K562 (cell line): ENCODE data around the gene SRCAP. TPM values are rescaled to one million over a fixed set of nuclear protein-coding genes. Genes with fewer than 3 reads are reported as not detected.

Experiments
- CGGBP1 ChIP-seq: fragments of 250-450 bp; sonication (Bioruptor Pico); IDR thresholded peaks from 2 replicates; pipeline ENCODE4 v1.9.0; 2021; ENCODE audit warnings: mild to moderate bottlenecking
- CREM ChIP-seq: IDR thresholded peaks from 2 replicates; pipeline ENCODE4 v1.6.1; 2014; ENCODE audit warnings: antibody characterized with exemption, low read depth
- ELF2 ChIP-seq: fragments of 250-450 bp; sonication (Bioruptor Pico); IDR thresholded peaks from 2 replicates; pipeline ENCODE4 v1.5.0; 2021; ENCODE audit warnings: mild to moderate bottlenecking
- FOXJ3 ChIP-seq: sonication (generic); formaldehyde crosslinking; IDR thresholded peaks from 2 replicates; pipeline ENCODE4 v1.4.0; 2020; ENCODE audit warnings: mild to moderate bottlenecking, missing genetic modification reagents
- FOXK2 ChIP-seq, 2 experiments: fragments of 450-650 bp; IDR thresholded peaks in 1 of 2; conservative IDR thresholded peaks in 1 of 2; 2 replicates each; pipeline ENCODE4 v1.6.1; 2016; ENCODE audit warnings: low read depth in 2 of 2, mild to moderate bottlenecking in 1 of 2
- HNRNPH1 ChIP-seq: fragments of 200-400 bp; formaldehyde crosslinking; optimal IDR thresholded peaks from 2 replicates; pipeline ENCODE3; 2017; ENCODE audit warnings: low read depth, mild to moderate bottlenecking, low read length, moderate library complexity
- ILF3 ChIP-seq: fragments of 450-650 bp; IDR thresholded peaks from 2 replicates; pipeline ENCODE4 v1.6.1; 2018; ENCODE audit warnings: antibody characterized with exemption, mild to moderate bottlenecking, moderate library complexity, borderline replicate concordance
- MEF2A ChIP-seq: IDR thresholded peaks from 2 replicates; pipeline ENCODE4 v1.6.1; 2011; ENCODE audit warnings: low read depth, mild to moderate bottlenecking, low read length, moderate library complexity; ENCODE audit not compliant: control insufficient read depth
- MXI1 ChIP-seq: IDR thresholded peaks from 2 replicates; pipeline ENCODE4 v1.6.1; 2011; ENCODE audit warnings: low read depth, mild to moderate bottlenecking, improper control_type of control experiment, low read length
- NCOA1 ChIP-seq: fragments of 450-650 bp; IDR thresholded peaks from 2 replicates; pipeline ENCODE4 v1.6.1; 2016; ENCODE audit warnings: low read depth
- PML ChIP-seq: IDR thresholded peaks from 2 replicates; pipeline ENCODE4 v1.6.1; 2012; ENCODE audit warnings: low read length, inconsistent platforms
- POU5F1 ChIP-seq: fragments of 150-350 bp; IDR thresholded peaks from 2 replicates; pipeline ENCODE4 v1.6.1; 2014; ENCODE audit warnings: borderline replicate concordance, low read length, low read depth, mild to moderate bottlenecking; ENCODE audit not compliant: partially characterized antibody
- RBBP5 ChIP-seq: fragments of 200-600 bp; sonication (generic); IDR thresholded peaks from 2 replicates; pipeline ENCODE4 v1.6.1; 2012; ENCODE audit warnings: borderline replicate concordance, mild to moderate bottlenecking, low read length, control low read depth, inconsistent platforms; ENCODE audit not compliant: insufficient read depth, poor library complexity, severe bottlenecking
- TAL1 ChIP-seq: fragments of 450-650 bp; IDR thresholded peaks from 2 replicates; pipeline ENCODE4 v1.6.1; 2016; ENCODE audit warnings: mild to moderate bottlenecking
- ZBTB2 ChIP-seq: fragments of 450-650 bp; IDR thresholded peaks from 2 replicates; pipeline ENCODE4 v1.6.1; 2016; ENCODE audit warnings: antibody characterized with exemption
- ZFP1 ChIP-seq: fragments of 450-650 bp; formaldehyde crosslinking; IDR thresholded peaks from 2 replicates; pipeline ENCODE4 v1.4.0; 2020; ENCODE audit warnings: mild to moderate bottlenecking, mixed read lengths
- ZNF668 ChIP-seq: fragments of 250-450 bp; sonication (Bioruptor Pico); IDR thresholded peaks from 2 replicates; pipeline ENCODE4 v1.8.0; 2022; ENCODE audit warnings: mild to moderate bottlenecking, inconsistent platforms
- ZNF699 ChIP-seq: fragments of 250-450 bp; sonication (Bioruptor Pico); IDR thresholded peaks from 2 replicates; pipeline ENCODE4 v1.8.0; 2021; ENCODE audit warnings: mild to moderate bottlenecking, moderate library complexity; ENCODE audit not compliant: insufficient replicate concordance
- polyA plus RNA-seq, 8 experiments: library from polyadenylated mRNA; depleted of rRNA in 4 of 8; stranded (reverse) in 5 of 8; unstranded in 3 of 8; fragments of >200 nt; fragmentation: Nextera tagmentation in 2 of 8; fragmentation: Illumina TruSeq in 1 of 8; extraction: Ambion mirVana in 2 of 8; extraction: Trizol in 1 of 8; gene quantifications; 2 replicates each; pipeline versions ENCODE4 v1.2.1 to v1.2.3, GENCODE V29; 2011 to 2014; ENCODE audit warnings: inconsistent platforms in 1 of 8, missing spikeins in 1 of 8
- total RNA-seq, 7 experiments: library from RNA; depleted of rRNA in 6 of 7; stranded (reverse); fragments of >200 nt in 6 of 7; fragmentation: Illumina TruSeq in 2 of 7; extraction: Trizol in 2 of 7; gene quantifications; 2 replicates each; pipeline versions ENCODE4 v1.2.1 to v1.2.3, GENCODE V29; 2011 to 2021; ENCODE audit warnings: low replicate concordance in 1 of 7
- TF ChIP-seq, protein P1 (sequence below): IDR thresholded peaks from 3 replicates; pipeline ENCODE4 v1.6.1; 2011; ENCODE audit warnings: borderline replicate concordance, mild to moderate bottlenecking, moderate library complexity; ENCODE audit not compliant: insufficient read length; ENCODE audit errors: extremely low read depth
- TF ChIP-seq, protein P2 (sequence below): fragments of 450-650 bp; IDR thresholded peaks from 2 replicates; pipeline ENCODE4 v1.6.1; 2016
- TF ChIP-seq, protein P3 (sequence below): sonication (generic); formaldehyde crosslinking; IDR thresholded peaks from 2 replicates; pipeline ENCODE4 v1.8.1; 2023; ENCODE audit warnings: mild to moderate bottlenecking, missing genetic modification reagents

The SRCAP gene
- total and polyA plus RNA-seq, 9 of the 15 experiments (the other 6 are each of a cell fraction or from before 2014, with no cell fraction given) = 0.21 to 62.6 (median 5.8) TPM

GRCh38 chr16:30761928-30762902, 63.2 kb downstream of the SRCAP start, which contains the start of the genes CFAP119 and RNF40 (continued):
- TF ChIP-seq, protein P1, sequence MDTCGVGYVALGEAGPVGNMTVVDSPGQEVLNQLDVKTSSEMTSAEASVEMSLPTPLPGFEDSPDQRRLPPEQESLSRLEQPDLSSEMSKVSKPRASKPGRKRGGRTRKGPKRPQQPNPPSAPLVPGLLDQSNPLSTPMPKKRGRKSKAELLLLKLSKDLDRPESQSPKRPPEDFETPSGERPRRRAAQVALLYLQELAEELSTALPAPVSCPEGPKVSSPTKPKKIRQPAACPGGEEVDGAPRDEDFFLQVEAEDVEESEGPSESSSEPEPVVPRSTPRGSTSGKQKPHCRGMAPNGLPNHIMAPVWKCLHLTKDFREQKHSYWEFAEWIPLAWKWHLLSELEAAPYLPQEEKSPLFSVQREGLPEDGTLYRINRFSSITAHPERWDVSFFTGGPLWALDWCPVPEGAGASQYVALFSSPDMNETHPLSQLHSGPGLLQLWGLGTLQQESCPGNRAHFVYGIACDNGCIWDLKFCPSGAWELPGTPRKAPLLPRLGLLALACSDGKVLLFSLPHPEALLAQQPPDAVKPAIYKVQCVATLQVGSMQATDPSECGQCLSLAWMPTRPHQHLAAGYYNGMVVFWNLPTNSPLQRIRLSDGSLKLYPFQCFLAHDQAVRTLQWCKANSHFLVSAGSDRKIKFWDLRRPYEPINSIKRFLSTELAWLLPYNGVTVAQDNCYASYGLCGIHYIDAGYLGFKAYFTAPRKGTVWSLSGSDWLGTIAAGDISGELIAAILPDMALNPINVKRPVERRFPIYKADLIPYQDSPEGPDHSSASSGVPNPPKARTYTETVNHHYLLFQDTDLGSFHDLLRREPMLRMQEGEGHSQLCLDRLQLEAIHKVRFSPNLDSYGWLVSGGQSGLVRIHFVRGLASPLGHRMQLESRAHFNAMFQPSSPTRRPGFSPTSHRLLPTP = no peak
- TF ChIP-seq CREM (peak; percentile 92), ELF2 (CRISPR knock-in tag) (no peak), ZBTB2 (no peak), PML (peak; percentile 64; the same call in 1 of the 2 replicates), MEF2A (no peak), ZNF668 (CRISPR knock-in tag) (no peak), MXI1 (peak; percentile 94), NCOA1 (no peak), FOXJ3 (CRISPR knock-in tag) (no peak), ILF3 (no peak), RBBP5 (peak; percentile 80), HNRNPH1 (no peak), TAL1 (no peak), ZNF699 (no peak), ZFP1 (CRISPR knock-in tag) (no peak), FOXK2 (conservative IDR thresholded peaks at IDR 0.05 in 1 of 2, IDR thresholded peaks at IDR 0.05 in 1 of 2; ENCODE audit: low read depth in 2 of 2) (peak; percentile 52 to 59; a peak in 2 of 4 replicates), CGGBP1 (no peak), POU5F1 (no peak)
- TF ChIP-seq, protein P2, sequence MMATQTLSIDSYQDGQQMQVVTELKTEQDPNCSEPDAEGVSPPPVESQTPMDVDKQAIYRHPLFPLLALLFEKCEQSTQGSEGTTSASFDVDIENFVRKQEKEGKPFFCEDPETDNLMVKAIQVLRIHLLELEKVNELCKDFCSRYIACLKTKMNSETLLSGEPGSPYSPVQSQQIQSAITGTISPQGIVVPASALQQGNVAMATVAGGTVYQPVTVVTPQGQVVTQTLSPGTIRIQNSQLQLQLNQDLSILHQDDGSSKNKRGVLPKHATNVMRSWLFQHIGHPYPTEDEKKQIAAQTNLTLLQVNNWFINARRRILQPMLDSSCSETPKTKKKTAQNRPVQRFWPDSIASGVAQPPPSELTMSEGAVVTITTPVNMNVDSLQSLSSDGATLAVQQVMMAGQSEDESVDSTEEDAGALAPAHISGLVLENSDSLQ = peak; percentile 87
- TF ChIP-seq, protein P3, sequence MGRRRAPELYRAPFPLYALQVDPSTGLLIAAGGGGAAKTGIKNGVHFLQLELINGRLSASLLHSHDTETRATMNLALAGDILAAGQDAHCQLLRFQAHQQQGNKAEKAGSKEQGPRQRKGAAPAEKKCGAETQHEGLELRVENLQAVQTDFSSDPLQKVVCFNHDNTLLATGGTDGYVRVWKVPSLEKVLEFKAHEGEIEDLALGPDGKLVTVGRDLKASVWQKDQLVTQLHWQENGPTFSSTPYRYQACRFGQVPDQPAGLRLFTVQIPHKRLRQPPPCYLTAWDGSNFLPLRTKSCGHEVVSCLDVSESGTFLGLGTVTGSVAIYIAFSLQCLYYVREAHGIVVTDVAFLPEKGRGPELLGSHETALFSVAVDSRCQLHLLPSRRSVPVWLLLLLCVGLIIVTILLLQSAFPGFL (CRISPR knock-in tag) = no peak
